HEK293 (cell line): ENCODE data around the gene AURKB.

ENCODE experiments used
- CTCF ChIA-PET: fragments of 350-600 bp; formaldehyde crosslinking; extraction: SDS; loops from one replicate; lab custom pipeline; 2021; ENCODE audit warnings: antibody characterized with exemption; lab: Yijun Ruan, JAX
- POLR2A ChIA-PET: fragments of 300-600 bp; formaldehyde crosslinking; extraction: SDS; loops from one replicate; lab custom pipeline; 2020; ENCODE audit warnings: antibody characterized with exemption, inconsistent platforms; lab: Yijun Ruan, JAX
- H3K27ac ChIP-seq: fragments of 200-500 bp; sonication (Bioruptor generic); 2 replicates; pipeline ENCODE4 v1.5.1; 2014; ENCODE audit warnings: low read depth, low read length, control low read depth, inconsistent platforms; ENCODE audit errors: extremely low read depth
- H3K36me3 ChIP-seq, 2 experiments: fragments of 200-500 bp in 1 of 2; sonication (Bioruptor generic) in 1 of 2; 1 replicate in 1 of 2; 2 replicates in 1 of 2; pipeline ENCODE4 v1.5.1; 2014 to 2017; ENCODE audit warnings: inconsistent platforms in 2 of 2, low read length in 2 of 2; ENCODE audit not compliant: control insufficient read depth in 2 of 2, insufficient read depth in 1 of 2
- H3K4me1 ChIP-seq: fragments of 200-500 bp; sonication (Bioruptor generic); 2 replicates; pipeline ENCODE4 v1.5.1; 2014; ENCODE audit warnings: mild to moderate bottlenecking, low read length, inconsistent platforms; ENCODE audit not compliant: control insufficient read depth, insufficient read depth
- H3K4me3 ChIP-seq: 2 replicates; pipeline ENCODE4 v1.5.1; 2011; ENCODE audit warnings: low read depth, mild to moderate bottlenecking, control low read depth, low read length, moderate library complexity
- H3K9me3 ChIP-seq: fragments of 200-500 bp; sonication (Bioruptor generic); 2 replicates; pipeline ENCODE4 v1.5.1; 2014; ENCODE audit warnings: low read depth, low read length, inconsistent platforms; ENCODE audit not compliant: control insufficient read depth, insufficient read depth
- CTCF ChIP-seq: fragments of 450-650 bp; formaldehyde crosslinking; IDR thresholded peaks from 2 replicates; pipeline ENCODE4 v1.5.1; 2016; ENCODE audit warnings: missing biosample characterization, missing genetic modification characterization
- KLF1 ChIP-seq: fragments of 450-650 bp; formaldehyde crosslinking; IDR thresholded peaks from 2 replicates; pipeline ENCODE4 v1.5.1; 2016; ENCODE audit warnings: missing biosample characterization, missing genetic modification characterization
- KLF16 ChIP-seq: fragments of 450-650 bp; formaldehyde crosslinking; IDR thresholded peaks from 2 replicates; pipeline ENCODE4 v1.5.1; 2017; ENCODE audit warnings: missing biosample characterization, missing genetic modification characterization
- KLF9 ChIP-seq: fragments of 450-650 bp; formaldehyde crosslinking; IDR thresholded peaks from 2 replicates; pipeline ENCODE4 v1.5.1; 2016; ENCODE audit warnings: missing biosample characterization, missing genetic modification characterization, low read depth
- ZBTB17 ChIP-seq: fragments of 450-650 bp; formaldehyde crosslinking; IDR thresholded peaks from 2 replicates; pipeline ENCODE4 v1.5.1; 2016; ENCODE audit warnings: missing biosample characterization, missing genetic modification characterization
- ZBTB21 ChIP-seq: fragments of 450-650 bp; formaldehyde crosslinking; IDR thresholded peaks from 2 replicates; pipeline ENCODE4 v1.5.1; 2017; ENCODE audit warnings: missing biosample characterization, missing genetic modification characterization
- ZBTB48 ChIP-seq: fragments of 450-650 bp; formaldehyde crosslinking; IDR thresholded peaks from 2 replicates; pipeline ENCODE4 v1.5.1; 2016; ENCODE audit warnings: missing biosample characterization, missing genetic modification characterization
- ZFP37 ChIP-seq: fragments of 450-650 bp; formaldehyde crosslinking; IDR thresholded peaks from 2 replicates; pipeline ENCODE4 v1.5.1; 2016; ENCODE audit warnings: missing biosample characterization, missing genetic modification characterization
- ZNF558 ChIP-seq: fragments of 450-650 bp; formaldehyde crosslinking; IDR thresholded peaks from 2 replicates; pipeline ENCODE4 v1.5.1; 2016; ENCODE audit warnings: missing biosample characterization, missing genetic modification characterization
- ZNF561 ChIP-seq: fragments of 450-650 bp; IDR thresholded peaks from 2 replicates; pipeline ENCODE4 v1.5.1; 2018; ENCODE audit warnings: missing biosample characterization, missing genetic modification characterization, borderline replicate concordance
- ZNF639 ChIP-seq: fragments of 450-650 bp; formaldehyde crosslinking; IDR thresholded peaks from 2 replicates; pipeline ENCODE4 v1.5.1; 2016; ENCODE audit warnings: missing biosample characterization, missing genetic modification characterization
- ZNF660 ChIP-seq: fragments of 450-650 bp; IDR thresholded peaks from 2 replicates; pipeline ENCODE4 v1.5.1; 2018; ENCODE audit warnings: missing biosample characterization, mild to moderate bottlenecking, missing genetic modification characterization
- ZNF747 ChIP-seq: fragments of 450-650 bp; formaldehyde crosslinking; IDR thresholded peaks from 2 replicates; pipeline ENCODE4 v1.5.1; 2016; ENCODE audit warnings: missing biosample characterization, missing genetic modification characterization
- ZNF830 ChIP-seq: fragments of 450-650 bp; IDR thresholded peaks from 2 replicates; pipeline ENCODE4 v1.5.0; 2018; ENCODE audit warnings: missing biosample characterization, missing genetic modification characterization, low read depth, mild to moderate bottlenecking, moderate library complexity
- ZSCAN4 ChIP-seq: fragments of 450-650 bp; formaldehyde crosslinking; IDR thresholded peaks from 2 replicates; pipeline ENCODE4 v1.5.1; 2017; ENCODE audit warnings: missing biosample characterization, missing genetic modification characterization
- ZSCAN5A ChIP-seq: fragments of 450-650 bp; formaldehyde crosslinking; IDR thresholded peaks from 2 replicates; pipeline ENCODE4 v1.5.1; 2016; ENCODE audit warnings: missing biosample characterization, missing genetic modification characterization

Gene AURKB

GRCh38 chr17:8192070-8192815 is 18.1 kb downstream of the AURKB start (continued):
- peak; percentile 82 for TF ChIP-seq ZBTB17
- TF ChIP-seq ZNF558 (tag by site-specific recombination): no peak
- TF ChIP-seq ZSCAN5A: no peak
- peak; percentile 62 for TF ChIP-seq KLF16 (tag by site-specific recombination)
- no peak for TF ChIP-seq ZSCAN4 (tag by site-specific recombination)
- TF ChIP-seq CTCF (tag by site-specific recombination): no peak
- TF ChIP-seq KLF9: peak; percentile 47; the same call in 1 of the 2 replicates
- no peak for TF ChIP-seq ZBTB21
- peak; percentile 66 for TF ChIP-seq KLF1 (tag by site-specific recombination)
- peak; percentile 96 for TF ChIP-seq ZBTB48
- TF ChIP-seq ZNF830 (tag by site-specific recombination): no peak
- TF ChIP-seq ZNF660: 0 out of 2 replicates have a peak, but pooled peaks have one; percentile 42
- TF ChIP-seq ZNF561 (tag by site-specific recombination): peak; percentile 90; the same call in 1 of the 2 replicates
- TF ChIP-seq ZFP37 (tag by site-specific recombination): 0 out of 2 replicates have a peak, but pooled peaks have one; percentile 30
- peak; percentile 50; the same call in 1 of the 2 replicates for TF ChIP-seq ZNF639

- peak; percentile 4; the same call in 1 of the 2 replicates for TF ChIP-seq ZNF639
- TF ChIP-seq ZNF747: no peak
- no peaks in the 10 kb centered on the region for H3K36me3 ChIP-seq
- peaks cover 13% of the 10 kb centered on the region for H3K4me1 ChIP-seq
- CTCF ChIA-PET: interaction anchor here (0.6 to 1.1 kb wide), 6 partner anchors 15 to 1179 kb away, joined by 3 to 5 read pairs (median 4); partner anchors contain the start of gene TMEM107
- no peak overlapping the region for H3K27ac ChIP-seq
- POLR2A ChIA-PET: interaction anchor here (0.6 to 13.9 kb wide), 19 partner anchors 10 to 503 kb away, joined by 3 to 394 read pairs (median 5); partner anchors contain the start of genes AURKB, CTC1, SLC25A35 and TP53
- no peaks in the 10 kb centered on the region for H3K9me3 ChIP-seq
- H3K4me3 ChIP-seq: no peak overlapping the region; the same call in 1 of the 2 replicates
Measured at GRCh38 chr17:8190506-8190905, 19.9 kb downstream of the AURKB start.
